HG03103 (cell line): ENCODE data around the gene ADD1.
A peak's percentile ranks its signal among the peaks of the same experiment; 100 is the strongest.

Source experiments
- ATAC-seq: cut with Tn5 transposase; IDR thresholded peaks from one replicate; pipeline ENCODE4 v1.9.1; 2021; ENCODE audit warnings: low read depth; ENCODE audit not compliant: unreplicated experiment

ADD1 gene

GRCh38 chr4:2832309-2832980 lies 11.2 kb upstream of the ADD1 start:
- peak; percentile 65 for ATAC-seq

- ATAC-seq: no peak
Measured at GRCh38 chr4:2832981-2833670, 10.5 kb upstream of the ADD1 start.

GRCh38 chr4:2833671-2834000 lies 10.0 kb upstream of the ADD1 start:
- ATAC-seq: no peak

DNA sequence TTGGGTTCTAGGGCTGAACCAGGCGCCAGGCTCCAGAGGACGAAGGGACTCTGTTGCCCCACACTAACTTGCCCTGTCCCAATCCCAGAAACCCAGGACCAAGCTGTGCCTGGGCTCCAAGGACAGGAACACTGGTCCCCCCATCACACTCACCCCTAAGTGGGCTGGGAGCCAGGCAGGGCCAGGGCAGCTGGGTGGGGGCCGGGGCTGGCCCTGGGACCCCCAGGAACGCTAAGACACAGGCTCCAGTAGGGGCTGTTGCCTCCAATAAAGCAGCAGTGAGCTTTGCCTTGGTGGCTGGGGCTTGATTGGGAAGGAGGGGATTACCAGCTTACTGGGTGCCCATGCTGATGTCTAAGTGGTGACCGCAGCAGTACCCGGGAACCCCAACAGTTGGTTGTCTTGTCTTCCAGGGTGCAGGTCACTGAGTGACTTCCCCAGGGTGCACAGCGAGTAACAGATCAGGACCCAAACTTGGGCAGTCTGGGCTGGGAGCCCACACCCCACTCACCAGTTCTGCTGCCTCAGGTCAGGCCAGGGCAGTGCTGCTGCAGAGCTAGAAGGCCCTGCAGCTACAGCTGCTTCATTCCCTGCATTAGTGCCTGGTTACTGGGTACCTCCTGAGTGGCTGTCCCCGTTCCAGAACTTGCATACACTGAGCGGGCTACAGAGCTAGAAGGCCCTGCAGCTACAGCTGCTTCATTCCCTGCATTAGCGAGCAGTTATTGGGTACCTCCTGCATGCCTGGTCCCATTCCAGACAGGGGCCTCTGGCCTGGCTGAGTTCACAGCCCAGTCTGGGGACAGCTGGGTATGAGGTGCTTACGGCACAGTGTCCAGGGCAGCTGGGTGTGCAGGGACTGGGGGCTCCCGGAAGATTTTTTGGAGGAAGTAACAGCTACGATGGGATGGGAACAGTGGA lies 9.4 kb upstream of the ADD1 start:
- ATAC-seq: no peak

GRCh38 chr4:2835978-2836377 lies 7.7 kb upstream of the ADD1 start:
- no peak for ATAC-seq

DNA sequence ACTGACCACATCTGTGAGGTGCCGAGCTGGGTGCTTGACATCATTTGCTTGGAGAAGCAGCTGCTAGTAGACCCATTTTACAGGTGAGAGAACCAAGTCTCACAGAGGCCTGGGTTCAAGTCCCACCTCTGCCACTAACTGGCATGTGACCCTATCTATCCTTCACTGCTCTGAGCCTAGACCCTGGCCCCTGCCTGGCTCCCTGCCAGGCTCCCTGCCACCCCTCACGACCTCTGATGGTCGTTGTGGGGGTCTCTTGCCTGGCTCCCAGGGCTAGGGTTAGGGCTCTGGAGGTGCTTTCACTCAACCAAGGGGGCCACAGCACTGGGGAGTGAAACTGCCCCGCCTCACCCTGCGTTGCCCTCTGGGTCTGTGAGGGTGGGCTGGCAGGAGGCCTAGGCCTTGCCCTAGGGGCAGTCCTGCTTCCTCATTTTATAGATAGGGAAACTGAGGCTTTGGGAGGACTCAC lies 7.2 kb upstream of the ADD1 start:
- ATAC-seq: no peak

DNA sequence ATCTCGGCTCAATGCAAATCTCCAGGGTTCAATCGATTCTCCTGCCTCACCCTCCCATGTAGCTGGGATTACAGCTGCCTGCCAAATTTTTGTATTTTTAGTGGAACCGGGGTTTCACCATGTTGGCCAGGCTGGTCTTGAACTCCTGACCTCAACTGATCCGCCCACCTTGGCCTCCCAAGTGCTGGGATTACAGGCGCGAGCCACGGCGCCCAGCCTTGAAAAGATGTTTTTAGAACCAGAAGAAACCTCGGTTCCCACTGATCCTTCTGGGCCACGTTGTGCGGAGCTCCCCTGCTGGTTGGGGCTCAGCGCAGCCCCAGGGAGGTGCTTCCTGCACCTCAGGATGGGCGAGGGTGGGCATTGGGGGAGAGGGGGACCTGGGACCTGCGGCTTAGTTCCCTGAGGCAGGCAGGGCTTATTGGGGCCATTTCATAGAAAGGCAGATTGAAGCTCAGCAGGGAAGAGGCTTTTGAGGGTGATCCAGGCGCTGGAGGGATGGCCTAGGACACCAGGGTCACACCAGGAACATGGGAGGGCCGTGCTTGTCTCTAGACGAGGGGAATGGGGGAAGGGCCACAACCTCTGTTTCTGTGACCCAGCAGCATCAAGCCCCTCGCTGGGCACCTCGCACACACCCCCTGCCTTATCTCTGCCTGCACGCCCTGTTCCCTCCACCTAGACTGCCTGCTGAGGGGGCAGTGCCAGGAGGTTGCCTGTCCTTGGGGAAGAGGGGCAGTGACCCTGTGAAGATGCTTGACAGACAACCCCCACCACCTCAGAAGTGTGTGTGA lies 6.3 kb upstream of the ADD1 start:
- no peak for ATAC-seq

DNA sequence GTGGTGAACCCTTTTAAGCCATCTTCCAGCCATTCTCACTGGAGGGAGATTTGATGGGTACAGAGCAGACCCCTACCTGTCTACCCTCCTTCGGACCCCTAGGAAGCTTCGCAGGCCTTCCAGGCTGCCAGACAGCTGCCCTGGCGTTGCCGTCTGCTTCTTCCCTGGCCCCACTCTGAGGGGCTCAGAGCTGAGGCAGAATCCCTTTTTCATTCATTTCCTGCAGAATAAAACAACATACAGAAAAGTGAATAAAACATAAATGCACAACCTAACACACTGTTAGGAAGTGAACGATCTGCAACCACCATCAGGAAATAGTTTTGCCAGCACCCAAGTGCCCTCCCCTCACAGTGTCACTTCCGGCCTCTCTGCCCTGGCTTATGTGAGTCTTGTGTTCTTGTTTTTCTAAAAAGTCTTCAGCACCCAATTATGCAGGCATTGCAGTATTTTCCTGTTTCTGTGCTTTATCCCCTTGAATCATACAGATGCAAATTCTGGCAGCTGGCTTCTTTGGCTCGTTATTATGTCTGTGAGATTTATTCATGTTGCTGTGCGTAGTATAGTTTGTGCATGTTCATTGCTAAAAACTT lies 5.6 kb upstream of the ADD1 start:
- no peak for ATAC-seq

- no peak for ATAC-seq
Measured at GRCh38 chr4:2839060-2839459, 4.6 kb upstream of the ADD1 start.

DNA sequence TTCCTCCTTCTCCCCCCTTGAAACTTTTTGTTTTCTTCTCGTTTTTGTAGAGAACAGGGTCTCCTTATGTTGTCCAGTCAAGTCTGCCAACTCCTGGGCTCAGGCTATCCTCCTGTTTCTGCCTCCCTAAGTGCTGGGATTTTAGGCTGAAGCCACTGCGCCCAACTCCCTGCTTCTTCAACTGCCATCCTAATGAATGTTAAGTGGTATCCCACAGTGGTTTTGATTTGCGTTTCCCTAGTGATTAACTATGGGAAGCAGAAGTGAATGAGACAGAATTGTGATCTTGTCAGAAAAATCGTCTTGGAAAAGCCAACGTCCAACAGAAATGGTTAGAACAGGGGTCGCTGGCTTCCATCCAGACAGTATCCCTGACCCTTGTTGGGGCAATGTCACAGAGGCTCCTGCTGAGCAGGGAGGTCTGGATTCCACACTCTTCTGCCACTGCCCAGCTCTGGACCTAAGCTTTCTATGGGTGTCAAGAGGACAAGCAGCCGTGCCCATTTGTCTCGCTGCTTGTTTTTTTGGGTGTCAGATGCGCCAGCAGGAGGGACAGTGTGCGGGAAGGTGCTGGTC lies 869 bp upstream of the ADD1 start:
- ATAC-seq: no peak

DNA sequence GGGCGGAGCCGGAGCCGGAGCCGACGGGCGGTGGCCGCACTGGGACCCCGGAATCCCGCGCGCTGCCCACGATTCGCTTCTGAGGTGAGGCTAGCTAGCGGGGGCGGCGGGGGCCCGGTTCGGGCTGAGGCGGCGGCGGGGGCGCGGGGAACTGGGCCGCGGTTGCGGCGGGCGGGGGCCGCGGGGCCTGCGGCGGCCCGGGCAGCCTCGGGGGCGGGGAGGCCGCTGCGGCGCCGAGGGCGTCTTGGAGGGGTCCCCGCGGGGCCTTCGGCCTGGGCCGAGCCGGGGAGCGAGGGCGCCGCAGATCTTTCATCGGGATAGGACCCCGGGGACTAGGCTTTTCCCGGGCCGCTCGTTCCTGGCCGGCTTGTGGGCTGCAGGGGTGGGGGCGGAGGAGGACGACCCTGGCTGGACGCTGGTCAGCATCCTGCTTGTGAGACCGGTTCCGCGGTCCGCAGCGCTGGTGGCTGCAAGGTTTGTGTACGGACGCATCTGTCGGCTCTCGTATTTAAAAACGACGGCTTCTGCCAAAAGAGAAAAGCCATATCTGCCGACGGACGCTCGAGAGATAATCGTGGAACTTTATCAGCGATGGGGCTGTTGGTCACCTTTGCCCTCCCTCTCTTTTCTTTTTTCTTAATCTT lies 419 bp downstream of the ADD1 start:
- no peak for ATAC-seq

DNA sequence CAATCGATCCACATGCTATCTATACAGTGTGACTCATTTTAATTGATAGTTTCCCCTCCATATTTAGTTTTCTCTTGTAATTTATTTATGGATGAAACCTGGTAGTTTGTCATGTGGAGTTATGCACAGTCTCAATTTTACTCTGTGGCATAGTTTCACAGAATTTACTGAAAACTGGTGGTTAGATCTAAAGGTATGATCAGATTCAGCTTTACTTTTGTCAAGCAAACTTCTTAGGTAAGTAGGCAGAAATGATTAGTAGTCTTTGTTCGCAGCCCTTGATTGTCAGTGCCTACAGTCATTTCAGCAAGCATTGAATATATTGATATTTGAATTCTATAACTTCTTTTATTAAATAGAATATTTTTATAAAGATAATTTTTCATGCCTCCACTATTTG lies 2.5 kb downstream of the ADD1 start:
- no peak for ATAC-seq

GRCh38 chr4:2847302-2847871 lies 3.7 kb downstream of the ADD1 start:
- no peak for ATAC-seq

DNA sequence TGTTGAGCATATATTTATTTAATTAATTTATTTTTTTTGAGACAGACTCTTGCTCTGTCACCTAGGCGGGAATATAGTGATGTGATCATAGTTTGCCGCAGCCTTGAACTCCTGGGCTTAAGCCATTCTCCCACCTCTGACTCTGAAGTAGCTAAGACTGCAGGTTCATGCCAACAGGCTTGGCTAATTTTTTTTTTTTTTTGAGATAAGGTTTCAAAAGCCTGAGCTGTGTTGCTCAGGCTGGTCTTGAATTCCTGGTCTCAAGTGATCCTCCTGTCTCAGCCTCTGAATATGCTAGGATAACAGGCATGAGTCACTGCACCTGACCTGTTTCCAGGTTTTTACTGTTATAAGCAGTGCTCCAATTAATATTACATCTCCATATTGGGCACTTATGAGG lies 4.8 kb downstream of the ADD1 start:
- no peak for ATAC-seq

- no peak for ATAC-seq
Measured at GRCh38 chr4:2849267-2850152, 5.9 kb downstream of the ADD1 start.

DNA sequence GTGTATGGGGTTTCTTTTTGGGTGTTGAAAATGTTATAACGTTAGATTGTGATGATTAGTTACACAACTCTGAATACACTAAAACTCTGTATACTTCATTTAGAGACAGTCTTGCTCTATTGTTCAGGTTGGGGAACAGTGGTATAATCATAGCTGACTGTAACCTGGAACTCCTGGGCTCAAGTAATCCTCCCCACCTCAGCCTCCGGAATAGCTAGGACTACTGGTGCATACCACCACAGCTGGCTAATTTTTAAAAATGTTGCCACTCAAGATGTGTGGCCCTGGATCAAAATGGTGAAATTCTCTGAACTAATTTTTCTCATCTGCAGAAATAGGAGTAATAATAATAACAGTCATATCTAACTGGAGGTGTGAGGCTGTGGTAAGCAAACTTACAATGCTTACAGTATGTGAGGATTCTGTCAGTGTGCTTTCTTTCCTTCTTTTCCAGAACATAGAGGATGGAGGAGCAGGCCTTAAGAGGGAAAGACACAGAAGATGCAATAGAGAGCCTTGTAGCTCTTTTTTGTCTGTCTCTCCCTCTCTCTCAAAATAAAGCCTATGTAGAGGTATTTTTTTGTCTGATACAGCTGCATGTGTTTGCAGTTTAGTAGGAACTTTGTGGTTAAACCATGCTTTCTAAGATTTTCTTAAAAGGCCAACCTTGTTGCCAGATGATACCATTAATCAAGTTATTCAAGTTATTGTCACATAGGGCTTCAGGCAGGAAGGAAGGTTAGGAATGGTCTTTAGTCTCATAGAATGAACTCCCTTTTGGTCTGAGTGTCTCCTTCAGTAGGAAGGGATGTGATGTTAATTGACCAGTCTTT lies 7.5 kb downstream of the ADD1 start:
- no peak for ATAC-seq

DNA sequence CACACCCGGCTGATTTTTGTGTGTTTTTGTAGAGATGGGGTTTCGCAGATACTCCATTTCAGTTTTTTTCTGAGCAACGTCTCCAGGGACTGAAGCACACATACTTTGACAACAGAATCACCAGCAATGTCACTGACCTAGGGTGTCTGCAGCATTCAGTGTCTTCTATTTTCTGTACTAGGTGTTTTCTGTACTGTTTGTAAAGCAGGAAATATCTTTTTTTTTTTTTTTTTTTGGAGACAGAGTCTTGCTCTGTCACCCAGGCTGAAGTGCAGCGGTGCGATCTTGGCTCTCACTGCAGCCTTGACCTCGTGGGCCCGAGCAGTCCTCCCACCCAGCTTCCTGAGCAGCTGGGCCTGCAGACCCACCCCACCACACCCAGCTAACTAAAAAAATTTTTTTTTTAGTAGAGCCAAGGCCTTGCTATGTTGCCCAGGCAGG lies 8.9 kb downstream of the ADD1 start:
- ATAC-seq: peak; percentile 66
